Colonic mucosa (tissue), 4 donors: ENCODE measurements around the gene NDST4. TPM values are rescaled to one million over a fixed set of nuclear protein-coding genes. Genes with fewer than 3 reads are reported as not detected.

Experiments
- DNase-seq: peaks from one replicate; pipeline ENCODE4 v3.0.0-alpha.2; 2020
- H3K27ac ChIP-seq: fragments of 200-600 bp; one replicate; pipeline ENCODE4 v1.8.0; 2021
- H3K27me3 ChIP-seq: fragments of 200-600 bp; one replicate; pipeline ENCODE4 v1.8.0; 2021
- H3K36me3 ChIP-seq: fragments of 200-600 bp; one replicate; pipeline ENCODE4 v1.8.0; 2021
- H3K4me1 ChIP-seq: fragments of 200-600 bp; one replicate; pipeline ENCODE4 v1.8.0; 2021; ENCODE audit warnings: mild to moderate bottlenecking
- H3K4me3 ChIP-seq: fragments of 200-600 bp; one replicate; pipeline ENCODE4 v1.8.0; 2021
- H3K9ac ChIP-seq, 2 donors: one replicate each; pipeline ENCODE4 v1.7.0; 2013; ENCODE audit warnings: control low read depth in 2 of 2, low read depth in 2 of 2, low read length in 2 of 2
- H3K9me3 ChIP-seq: fragments of 200-600 bp; one replicate; pipeline ENCODE4 v1.8.0; 2021
- intact Hi-C: fragments of 100-400 bp; cut with DNase I; formaldehyde crosslinking; loops from one replicate; pipeline ENCODE4 v1.14.1; 2022
- total RNA-seq, 2 donors: library from RNA; stranded (reverse); fragmentation: NEBNext Ultra II Directional in 1 of 2; extraction: Animal tissue kit (Norgen Biotek cat#: 25700) in 1 of 2; gene quantifications; one replicate each; pipeline ENCODE4 v1.2.1, GENCODE V29; 2021
- TF ChIP-seq, protein P1 (sequence below): fragments of 200-600 bp; IDR thresholded peaks from one replicate; pipeline ENCODE4 v1.8.0; 2022; ENCODE audit warnings: antibody characterized with exemption, mild to moderate bottlenecking
- donor health status: healthy.
- donor health status: DM: no; HTN: no; CAD: no.
- donor health status: DM: no; HTN: no; CAD: no.

NDST4 gene
- total RNA-seq, 2 donors from 2014 or later: 0.13 to 0.20 TPM

DNA sequence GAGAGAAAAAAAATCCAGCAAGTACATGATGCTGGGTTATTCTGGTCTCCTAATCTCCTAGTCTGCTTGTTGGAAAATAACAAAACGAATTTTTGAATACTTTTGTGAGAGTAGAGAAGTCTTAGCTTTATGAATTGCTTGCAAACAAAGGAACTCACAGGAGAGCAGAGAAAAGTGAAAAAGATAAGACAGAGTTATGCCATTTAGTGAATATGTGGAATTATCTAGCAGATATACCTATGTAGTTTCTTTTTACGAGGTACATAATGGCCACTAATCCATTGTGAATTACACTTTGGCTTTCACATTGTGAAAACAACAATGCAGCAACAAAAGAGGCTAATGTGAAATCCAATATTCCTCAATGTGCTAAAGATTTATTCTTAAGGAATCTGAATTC is 226.7 kb downstream of the NDST4 start:
- no peak for DNase-seq
- no peaks in the 10 kb centered on the region for H3K36me3 ChIP-seq
- intact Hi-C loops: no loop called here
- H3K4me3 ChIP-seq: no peak overlapping the region
- no peaks in the 10 kb centered on the region for H3K9me3 ChIP-seq
- H3K4me1 ChIP-seq: no peaks in the 10 kb centered on the region
- no peaks in the 10 kb centered on the region for H3K27me3 ChIP-seq
- TF ChIP-seq, protein P1, sequence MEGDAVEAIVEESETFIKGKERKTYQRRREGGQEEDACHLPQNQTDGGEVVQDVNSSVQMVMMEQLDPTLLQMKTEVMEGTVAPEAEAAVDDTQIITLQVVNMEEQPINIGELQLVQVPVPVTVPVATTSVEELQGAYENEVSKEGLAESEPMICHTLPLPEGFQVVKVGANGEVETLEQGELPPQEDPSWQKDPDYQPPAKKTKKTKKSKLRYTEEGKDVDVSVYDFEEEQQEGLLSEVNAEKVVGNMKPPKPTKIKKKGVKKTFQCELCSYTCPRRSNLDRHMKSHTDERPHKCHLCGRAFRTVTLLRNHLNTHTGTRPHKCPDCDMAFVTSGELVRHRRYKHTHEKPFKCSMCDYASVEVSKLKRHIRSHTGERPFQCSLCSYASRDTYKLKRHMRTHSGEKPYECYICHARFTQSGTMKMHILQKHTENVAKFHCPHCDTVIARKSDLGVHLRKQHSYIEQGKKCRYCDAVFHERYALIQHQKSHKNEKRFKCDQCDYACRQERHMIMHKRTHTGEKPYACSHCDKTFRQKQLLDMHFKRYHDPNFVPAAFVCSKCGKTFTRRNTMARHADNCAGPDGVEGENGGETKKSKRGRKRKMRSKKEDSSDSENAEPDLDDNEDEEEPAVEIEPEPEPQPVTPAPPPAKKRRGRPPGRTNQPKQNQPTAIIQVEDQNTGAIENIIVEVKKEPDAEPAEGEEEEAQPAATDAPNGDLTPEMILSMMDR: no peak
- H3K9ac ChIP-seq: no peak overlapping the region
- no peak overlapping the region for H3K27ac ChIP-seq

DNA sequence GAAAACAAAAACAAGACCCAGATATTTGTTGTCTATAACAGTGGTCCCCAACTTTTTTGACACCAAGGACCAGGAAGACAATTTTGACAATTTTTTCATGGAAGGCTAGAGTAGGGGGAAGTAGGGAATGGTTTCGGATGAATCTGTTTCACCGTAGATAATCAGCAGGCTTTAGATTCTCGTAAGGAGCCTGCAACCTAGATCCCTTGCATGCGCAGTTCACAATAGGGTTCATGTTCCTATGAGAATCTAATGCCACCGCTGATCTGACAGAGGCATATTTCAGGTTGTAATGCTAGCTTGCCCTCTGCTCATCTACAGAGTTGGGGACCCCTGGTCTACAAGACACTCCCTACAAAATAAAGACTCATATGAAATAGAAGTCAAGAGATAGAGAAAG is 229.8 kb downstream of the NDST4 start:
- Histone ChIP-seq H3K27me3 (no peaks in the 10 kb centered on the region), H3K36me3 (no peaks in the 10 kb centered on the region), H3K4me3 (no peak overlapping the region), H3K27ac (no peak overlapping the region), H3K4me1 (no peaks in the 10 kb centered on the region), H3K9me3 (no peaks in the 10 kb centered on the region), H3K9ac (no peak overlapping the region)
- DNase-seq: no peak
- TF ChIP-seq, protein P1: no peak
- intact Hi-C loops: no loop called here

DNA sequence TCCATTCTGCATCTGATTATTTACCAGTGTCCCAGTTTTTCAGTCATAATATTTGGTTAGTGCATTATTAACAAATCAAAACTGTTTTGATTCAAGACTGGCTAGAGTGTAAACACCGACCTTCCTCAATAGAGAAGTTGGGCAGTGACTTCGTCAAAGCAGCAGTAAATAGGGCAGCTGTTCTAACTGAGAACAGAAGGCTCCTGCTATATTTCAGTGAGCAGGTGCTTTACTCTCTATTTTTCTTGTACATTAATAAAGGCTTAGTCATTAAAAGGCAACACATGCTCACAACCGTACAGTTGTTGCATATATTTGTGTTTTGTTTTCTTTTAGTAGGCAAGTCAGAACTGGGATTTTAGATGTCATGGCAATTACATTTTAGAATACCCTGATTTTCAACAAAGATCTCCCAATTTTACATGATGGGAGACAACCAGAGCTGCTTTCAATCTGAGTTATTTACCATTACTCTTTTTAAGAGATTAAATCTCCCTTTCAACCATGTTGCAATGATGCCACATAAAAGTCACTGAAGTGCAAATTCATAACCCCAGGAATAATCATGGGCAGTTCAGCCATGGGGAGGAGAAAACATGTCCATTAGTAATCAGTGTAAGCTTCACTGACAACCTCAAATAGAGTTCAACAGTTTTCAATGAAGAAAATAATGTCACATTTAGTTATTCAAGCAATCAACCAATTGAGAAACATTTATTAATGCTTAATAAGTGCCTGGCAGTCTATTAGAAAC is 233.3 kb downstream of the NDST4 start:
- DNase-seq: no peak
- Histone ChIP-seq H3K27me3 (no peaks in the 10 kb centered on the region), H3K9ac (no peak overlapping the region), H3K36me3 (no peaks in the 10 kb centered on the region), H3K4me3 (no peak overlapping the region), H3K9me3 (no peaks in the 10 kb centered on the region), H3K27ac (no peak overlapping the region), H3K4me1 (no peaks in the 10 kb centered on the region)
- TF ChIP-seq, protein P1: no peak
- intact Hi-C loops: no loop called here

DNA sequence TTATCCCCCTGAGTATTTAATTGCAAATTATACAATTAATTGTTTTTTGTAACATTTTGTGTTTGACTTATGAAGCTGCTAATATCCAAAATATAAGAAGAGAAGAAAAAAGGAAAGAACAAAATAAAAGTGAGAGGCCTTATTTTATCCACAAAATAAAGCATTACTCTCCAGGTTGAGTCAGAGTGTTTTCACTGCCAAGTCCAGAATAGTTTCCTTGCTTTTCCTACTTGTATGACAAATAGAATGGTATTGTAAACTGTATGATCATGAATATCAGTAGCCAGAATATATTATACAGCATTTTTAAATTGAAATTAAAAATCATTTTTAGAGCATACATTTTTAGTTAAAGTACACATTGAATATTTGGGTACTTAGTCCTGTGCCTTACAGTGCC is 237.8 kb downstream of the NDST4 start:
- Histone ChIP-seq H3K27me3 (no peaks in the 10 kb centered on the region), H3K27ac (no peak overlapping the region), H3K36me3 (no peaks in the 10 kb centered on the region), H3K9me3 (no peaks in the 10 kb centered on the region), H3K4me3 (no peak overlapping the region), H3K9ac (no peak overlapping the region), H3K4me1 (no peaks in the 10 kb centered on the region)
- TF ChIP-seq, protein P1: no peak
- intact Hi-C loops: no loop called here
- DNase-seq: no peak

DNA sequence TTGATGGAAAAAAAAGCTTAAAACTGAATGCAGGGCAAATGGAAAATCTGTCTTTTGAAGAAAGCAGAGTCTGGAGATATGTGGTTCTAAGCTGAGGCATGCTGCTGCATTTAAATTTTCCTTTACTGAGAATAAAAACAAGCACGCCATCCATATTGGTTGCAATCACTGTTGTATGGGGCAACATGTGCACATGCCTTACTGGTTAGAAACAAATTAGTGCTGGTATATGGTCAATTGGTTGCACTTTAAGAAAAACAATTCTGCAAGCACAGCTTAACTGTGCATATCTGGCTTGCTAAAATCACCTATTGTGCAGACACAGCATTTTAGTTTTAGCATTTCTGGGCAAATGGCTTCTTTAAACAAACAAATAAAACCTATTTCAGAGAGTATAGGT is 239.1 kb downstream of the NDST4 start:
- DNase-seq: no peak
- H3K4me3 ChIP-seq: no peak overlapping the region
- no peaks in the 10 kb centered on the region for H3K36me3 ChIP-seq
- no peaks in the 10 kb centered on the region for H3K9me3 ChIP-seq
- no peak overlapping the region for H3K27ac ChIP-seq
- H3K9ac ChIP-seq: no peak overlapping the region
- intact Hi-C loops: no loop called here
- H3K4me1 ChIP-seq: no peaks in the 10 kb centered on the region
- no peaks in the 10 kb centered on the region for H3K27me3 ChIP-seq
- TF ChIP-seq, protein P1: no peak
